GM19099 (cell line): ENCODE results near the gene RAPGEF3.

ENCODE experiments used
- POLR2A ChIP-seq: IDR thresholded peaks from 3 replicates; pipeline ENCODE4 v1.6.1; 2011; ENCODE audit warnings: low read depth; ENCODE audit not compliant: insufficient read length; ENCODE audit errors: extremely low read depth

RAPGEF3 gene

GRCh38 chr12:47736877-47737676 lies 21.6 kb downstream of the RAPGEF3 start:
- no peak for TF ChIP-seq POLR2A

GRCh38 chr12:47736216-47736615 lies 22.5 kb downstream of the RAPGEF3 start:
- TF ChIP-seq POLR2A = no peak

GRCh38 chr12:47735649-47736048 lies 23.0 kb downstream of the RAPGEF3 start:
- no peak for TF ChIP-seq POLR2A

GRCh38 chr12:47734725-47735480 lies 23.8 kb downstream of the RAPGEF3 start:
- TF ChIP-seq POLR2A = no peak

- TF ChIP-seq POLR2A = no peak
Measured at GRCh38 chr12:47733142-47733541, 25.5 kb downstream of the RAPGEF3 start.

- TF ChIP-seq POLR2A = no peak
Measured at GRCh38 chr12:47732504-47732903, 26.2 kb downstream of the RAPGEF3 start.

GRCh38 chr12:47731723-47732122 lies 27.0 kb downstream of the RAPGEF3 start:
- TF ChIP-seq POLR2A = no peak

GRCh38 chr12:47730341-47730744 lies 28.3 kb downstream of the RAPGEF3 start:
- no peak for TF ChIP-seq POLR2A

GRCh38 chr12:47729233-47729632 lies 29.4 kb downstream of the RAPGEF3 start:
- TF ChIP-seq POLR2A = no peak

GRCh38 chr12:47725893-47726292 lies 32.8 kb downstream of the RAPGEF3 start:
- no peak for TF ChIP-seq POLR2A

GRCh38 chr12:47725091-47725772 lies 33.4 kb downstream of the RAPGEF3 start, which contains the start of gene ENDOU:
Gene ENDOU, minus strand, starts transcription at chr12:47725490. Its CDS starts 77 bp downstream, at chr12:47725413.
- TF ChIP-seq POLR2A = no peak

- TF ChIP-seq POLR2A = no peak
Measured at GRCh38 chr12:47722941-47723631, 35.6 kb downstream of the RAPGEF3 start.

- no peak for TF ChIP-seq POLR2A
Measured at GRCh38 chr12:47722136-47722834, 36.4 kb downstream of the RAPGEF3 start.

GRCh38 chr12:47721431-47721973 lies 37.2 kb downstream of the RAPGEF3 start:
- TF ChIP-seq POLR2A = no peak
